Measurements from ENCODE around the gene RPL7A.
A peak's percentile ranks its signal among the peaks of the same experiment; 100 is the strongest.
"Not testable (repeated sequence)": the region's sequence is repeated elsewhere in the genome, so short reads cannot be mapped to it uniquely, and the experiment has no call there.

Gene RPL7A

DNA sequence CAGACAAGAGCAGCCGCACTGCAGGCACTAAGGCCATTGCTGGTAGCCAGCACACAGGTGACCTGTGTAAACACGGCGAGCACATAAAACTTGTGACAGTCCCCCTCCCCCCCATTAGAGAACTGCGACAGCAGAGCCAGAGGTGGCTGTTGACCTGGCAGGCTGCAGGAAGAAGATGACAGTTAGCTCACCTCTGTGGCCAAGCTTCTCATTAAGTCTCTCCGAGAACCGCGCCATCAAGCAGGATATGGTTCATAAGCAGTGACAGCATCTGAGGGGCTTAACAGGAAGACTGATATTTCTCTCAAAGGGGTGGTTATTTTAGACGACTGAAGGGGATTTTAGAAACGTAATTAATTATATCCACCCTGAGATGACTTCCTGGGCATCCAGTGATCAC is 22.7 kb downstream of the RPL7A start:
- no peak for DNase-seq

DNA sequence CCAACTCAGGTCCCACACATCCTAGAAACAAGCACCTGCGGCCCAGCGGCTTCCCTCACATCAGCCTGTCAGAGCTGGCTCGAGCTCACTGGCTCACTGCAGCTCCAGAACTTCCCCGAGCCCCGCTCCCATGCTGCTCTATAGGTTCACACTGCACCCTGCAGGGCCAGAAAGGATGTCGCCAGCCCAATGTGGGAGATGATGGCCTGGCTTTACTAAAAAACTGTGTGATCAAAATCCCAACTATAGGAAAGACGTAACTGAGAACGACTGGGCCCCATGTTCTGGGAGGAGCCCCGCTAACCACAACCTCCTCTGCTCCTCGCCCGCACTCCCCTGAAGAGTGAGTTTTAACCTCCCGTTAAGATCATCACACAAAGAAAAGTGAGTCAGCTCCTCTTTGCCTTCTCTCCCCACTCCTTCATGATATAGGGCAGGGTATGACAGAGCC is 23.3 kb downstream of the RPL7A start:
- DNase-seq = no peak

DNA sequence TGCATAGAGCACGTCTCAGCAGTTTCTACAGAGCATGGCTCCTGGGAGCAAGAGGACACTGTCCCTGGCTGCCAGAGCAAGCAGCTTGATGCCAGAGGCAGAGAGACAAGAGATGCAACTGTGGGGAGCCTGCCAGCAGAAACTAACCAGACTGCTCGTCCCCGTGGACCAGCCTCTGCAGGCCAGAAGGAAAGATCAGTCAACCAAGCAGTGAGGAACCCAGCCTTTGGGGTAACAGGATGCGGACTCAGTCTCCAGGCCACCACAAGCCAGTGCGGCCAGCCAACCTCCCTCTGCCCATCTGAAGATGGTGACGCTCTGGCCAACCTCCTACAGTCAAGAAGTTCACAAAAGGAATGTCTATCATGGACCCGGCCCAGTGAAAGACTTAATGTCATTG is 24.1 kb downstream of the RPL7A start:
- no peak for DNase-seq

DNA sequence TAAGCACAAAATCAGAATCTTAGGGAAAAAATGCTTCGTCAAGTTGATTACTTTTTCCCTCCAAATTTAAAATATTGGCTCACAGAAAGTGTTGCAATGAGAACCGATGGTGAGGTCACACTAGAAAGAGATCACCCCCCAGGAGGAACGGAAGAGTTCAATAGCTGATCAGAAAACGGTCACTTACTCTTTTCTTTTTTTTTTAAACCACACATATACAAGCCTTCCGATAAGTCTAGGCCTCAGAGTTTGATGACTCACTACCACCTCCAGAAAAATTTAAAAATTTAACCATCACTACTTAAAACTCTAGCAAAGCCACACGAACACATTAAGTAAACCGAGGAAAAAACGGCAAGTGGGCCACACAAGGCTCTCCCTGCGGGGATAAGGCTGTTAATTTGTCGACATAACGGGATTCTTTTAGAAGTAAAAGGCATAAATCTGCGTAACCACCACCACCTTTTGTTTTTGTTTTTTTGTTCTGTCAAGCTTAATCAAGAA is 26.6 kb downstream of the RPL7A start:
- peak in 1 of 2 experiments; percentile 38 for DNase-seq

DNA sequence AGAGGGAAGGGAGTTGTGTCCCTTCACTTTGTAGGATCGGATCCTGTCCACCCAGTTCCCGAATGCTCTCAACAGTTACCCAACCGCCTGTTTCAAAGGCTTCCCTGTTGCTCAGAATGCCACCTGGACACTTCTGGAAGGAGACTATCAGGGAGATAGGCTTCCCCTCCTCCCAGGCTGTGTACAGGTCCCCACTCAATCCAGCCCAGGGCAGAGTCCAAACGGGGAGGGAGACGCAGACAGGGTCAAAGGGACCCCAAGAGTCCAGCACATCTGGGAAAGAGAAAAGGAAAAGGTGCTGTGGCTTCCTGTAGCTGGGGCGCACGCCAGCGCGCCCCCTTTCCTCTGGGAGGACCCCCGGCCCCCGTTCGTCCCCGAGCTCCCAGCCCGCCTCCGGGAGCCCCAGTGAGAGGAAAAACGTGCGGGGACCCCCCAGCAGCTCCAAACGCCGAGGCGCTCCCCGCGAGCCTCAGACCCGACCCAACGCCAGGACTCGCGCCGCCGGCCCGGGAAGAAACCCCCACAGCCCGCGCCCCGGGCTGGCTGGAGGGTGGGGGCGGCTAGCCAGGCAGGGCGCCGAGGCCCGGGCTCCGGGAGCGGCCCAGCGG is 27.2 kb downstream of the RPL7A start:
- DNase-seq = peak in 1 of 2 experiments; percentile 61

DNA sequence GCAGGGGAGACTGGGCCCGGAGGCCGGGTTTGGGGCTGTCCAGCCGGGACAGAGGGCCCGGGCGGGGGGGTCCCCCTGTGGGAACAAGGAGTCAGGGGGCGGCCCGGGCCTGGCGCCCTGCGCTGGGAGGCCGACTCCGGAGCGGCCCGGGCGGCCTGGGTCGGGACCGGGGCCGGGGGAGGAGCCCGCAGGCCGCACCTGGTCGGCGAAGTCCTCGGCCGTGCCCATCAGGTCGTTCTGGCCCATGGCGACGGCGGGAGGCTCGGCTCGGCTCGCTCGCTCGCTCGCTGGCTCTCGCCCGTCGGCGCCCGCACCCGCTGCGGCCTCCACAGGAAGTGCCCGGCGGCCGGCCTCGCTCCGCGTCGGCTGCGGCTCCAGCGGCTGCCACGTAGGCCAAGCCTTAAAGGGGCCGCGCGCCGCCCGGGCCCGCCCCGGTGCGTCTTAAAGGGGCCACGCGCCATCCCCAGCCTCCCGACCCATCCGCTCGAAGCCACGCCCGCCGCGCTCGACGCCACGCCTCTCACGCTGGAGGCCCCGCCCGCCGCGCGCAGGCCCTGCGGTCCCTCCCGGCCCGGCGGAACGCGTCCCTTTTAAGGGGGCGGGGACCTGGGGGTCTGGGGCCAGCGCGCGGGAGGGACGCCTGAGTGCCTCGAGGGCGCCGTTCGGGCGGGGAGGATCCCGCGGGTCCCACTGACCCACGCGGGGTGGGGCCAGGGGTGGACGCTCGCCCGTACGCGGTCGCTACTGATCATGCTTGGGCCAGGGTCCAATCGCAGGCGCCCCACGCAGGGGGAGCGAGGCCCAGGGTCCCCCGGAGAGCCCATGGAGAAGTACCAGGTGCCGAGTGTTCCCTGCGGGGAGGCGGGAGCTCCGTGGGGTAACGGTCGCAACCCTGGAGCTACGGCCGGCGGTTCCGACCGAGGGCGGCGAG is 28.0 kb downstream of the RPL7A start, which contains the start of the genes STKLD1 and SURF4:
Gene STKLD1 (plus strand): TSS at position 643 of the 931 bp plus-strand sequence. CDS start 108 bp downstream, at position 751.
Gene SURF4 (minus strand): TSS at position 337 of the 931 bp plus-strand sequence. CDS start 91 bp downstream, at position 246.
- DNase-seq = peak; percentile 78 to 91

DNA sequence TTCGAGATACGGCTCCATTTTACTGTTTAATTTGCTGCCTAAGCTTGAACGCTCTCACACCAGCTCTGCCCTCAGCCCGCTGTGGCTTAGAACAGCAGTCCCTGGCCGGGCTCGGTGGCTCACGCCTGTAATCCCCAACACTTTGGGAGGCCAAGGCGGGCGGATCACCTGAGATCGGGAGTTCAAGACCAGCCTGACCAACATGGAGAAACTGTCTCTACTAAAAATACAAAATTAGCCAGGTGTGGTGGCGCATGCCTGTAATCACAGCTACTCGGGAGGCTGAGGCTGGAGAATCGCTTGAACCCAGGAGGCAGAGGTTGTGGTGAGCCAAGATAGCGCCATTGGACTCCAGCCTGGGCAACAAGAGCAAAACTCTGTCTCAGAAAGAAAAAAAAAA is 29.3 kb downstream of the RPL7A start:
- not testable (repeated sequence) for DNase-seq

DNA sequence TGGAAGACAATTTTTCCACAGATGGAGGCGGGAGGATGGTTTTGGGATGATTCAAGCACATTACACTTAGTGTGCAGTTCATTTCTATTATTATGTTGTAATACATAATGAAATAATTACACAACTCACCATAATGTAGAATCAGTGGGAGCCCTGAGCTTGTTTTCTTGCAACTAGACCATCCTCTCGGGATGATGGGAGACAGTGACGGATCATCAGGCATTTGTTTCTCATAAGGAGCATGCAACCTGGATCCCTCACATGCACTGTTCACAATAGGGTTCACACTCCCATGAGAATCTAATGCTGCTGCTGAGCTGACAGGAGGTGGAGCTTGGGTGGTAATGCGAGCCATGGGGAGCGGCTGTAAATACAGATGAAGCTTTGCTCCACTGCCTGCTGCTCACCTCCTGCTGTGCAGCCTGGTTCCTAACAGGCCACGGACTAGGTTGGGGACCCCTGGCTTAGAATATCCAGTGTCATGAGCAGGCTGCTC is 29.8 kb downstream of the RPL7A start:
- peak in 1 of 2 experiments; percentile 19 for DNase-seq

DNA sequence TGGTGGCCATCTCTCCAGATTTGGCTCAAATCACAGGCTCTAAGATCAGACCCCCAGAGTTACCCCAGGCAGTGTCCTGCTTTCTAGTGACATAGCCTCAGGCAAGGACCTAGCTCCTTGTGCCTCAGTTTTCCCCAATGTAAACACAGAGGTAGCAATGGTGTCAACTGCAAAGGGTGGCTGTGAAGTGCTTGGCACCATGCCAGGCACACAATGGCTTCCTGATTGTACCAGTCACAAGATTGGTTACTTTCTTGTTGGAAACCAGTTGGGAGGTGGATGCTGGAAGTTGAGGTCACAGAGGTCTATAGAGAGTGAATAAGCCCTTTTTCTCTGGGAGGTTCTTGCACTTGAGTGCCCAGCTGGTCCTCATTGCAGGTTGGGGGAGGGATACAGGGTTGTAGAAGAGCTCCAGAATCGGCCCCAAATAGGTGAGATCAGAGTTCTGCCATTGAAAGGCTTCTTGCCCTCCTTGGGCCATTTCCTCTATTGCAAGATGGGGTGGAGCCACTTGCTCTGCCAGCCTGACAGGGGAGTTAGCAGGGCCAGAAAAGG is 30.5 kb downstream of the RPL7A start:
- no peak for DNase-seq

DNA sequence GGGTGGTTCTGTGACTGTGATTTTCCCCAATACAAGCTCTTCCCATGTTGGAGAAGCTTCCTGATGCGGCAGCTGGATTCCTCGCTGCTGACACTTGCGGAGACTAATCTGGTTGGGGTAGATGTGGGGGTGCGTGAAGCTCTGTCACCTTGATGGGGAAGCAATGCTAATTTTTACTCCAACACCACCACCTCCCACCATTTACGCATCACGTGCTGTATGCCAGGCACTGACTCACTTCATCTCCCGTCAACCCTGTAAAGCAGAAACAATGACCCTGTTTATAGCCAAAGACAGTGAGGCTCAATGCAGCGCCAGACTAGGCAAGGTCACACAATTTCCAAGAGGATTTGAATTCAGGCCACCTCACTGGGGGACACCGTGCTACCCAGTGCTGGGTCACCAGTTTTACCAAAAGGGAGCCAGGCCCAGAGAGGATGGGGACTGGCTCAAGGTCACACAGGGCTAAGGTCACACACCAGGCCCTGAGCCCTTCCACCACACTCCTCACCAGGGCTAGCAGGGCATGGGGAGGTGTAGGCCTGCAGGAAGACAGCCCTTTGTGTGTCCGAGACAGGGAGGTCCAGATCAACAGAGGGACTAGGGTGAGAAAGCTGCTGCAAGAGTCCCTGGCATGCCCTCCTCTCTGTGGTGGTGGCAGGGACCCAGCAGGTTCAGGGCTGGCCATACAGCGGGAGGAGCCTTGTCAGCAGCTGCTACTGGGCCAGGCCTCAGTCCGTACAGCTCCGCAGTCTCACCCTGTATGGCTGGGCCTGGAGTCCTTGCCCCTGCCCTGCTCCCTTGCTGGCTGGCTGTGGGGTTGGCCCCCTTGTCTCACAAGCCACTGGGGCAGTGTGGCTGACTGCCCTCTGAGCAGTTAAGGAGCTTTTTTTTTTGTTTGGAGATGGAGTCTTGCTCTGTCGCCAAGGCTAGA is 31.4 kb downstream of the RPL7A start:
- no peak for DNase-seq

DNA sequence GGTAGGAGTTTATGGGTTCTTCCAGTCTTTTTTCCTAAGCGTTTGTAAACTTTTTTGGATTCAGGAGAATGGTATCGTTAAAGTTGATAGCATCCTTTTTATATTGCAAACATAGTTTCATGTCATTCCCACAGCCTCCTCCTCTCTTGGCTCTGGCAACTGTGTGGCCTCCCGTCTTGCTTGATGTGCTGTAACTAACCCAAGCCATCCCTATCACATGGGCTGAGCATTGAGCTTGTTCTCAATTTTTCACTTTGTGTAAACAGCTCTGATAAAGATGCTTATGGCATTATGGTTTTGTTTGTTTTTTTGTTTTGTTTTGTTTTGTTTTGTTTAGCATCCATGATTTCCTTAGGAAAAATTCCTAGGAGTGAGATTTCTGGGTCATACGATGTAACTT is 32.7 kb downstream of the RPL7A start:
- no peak for DNase-seq

DNA sequence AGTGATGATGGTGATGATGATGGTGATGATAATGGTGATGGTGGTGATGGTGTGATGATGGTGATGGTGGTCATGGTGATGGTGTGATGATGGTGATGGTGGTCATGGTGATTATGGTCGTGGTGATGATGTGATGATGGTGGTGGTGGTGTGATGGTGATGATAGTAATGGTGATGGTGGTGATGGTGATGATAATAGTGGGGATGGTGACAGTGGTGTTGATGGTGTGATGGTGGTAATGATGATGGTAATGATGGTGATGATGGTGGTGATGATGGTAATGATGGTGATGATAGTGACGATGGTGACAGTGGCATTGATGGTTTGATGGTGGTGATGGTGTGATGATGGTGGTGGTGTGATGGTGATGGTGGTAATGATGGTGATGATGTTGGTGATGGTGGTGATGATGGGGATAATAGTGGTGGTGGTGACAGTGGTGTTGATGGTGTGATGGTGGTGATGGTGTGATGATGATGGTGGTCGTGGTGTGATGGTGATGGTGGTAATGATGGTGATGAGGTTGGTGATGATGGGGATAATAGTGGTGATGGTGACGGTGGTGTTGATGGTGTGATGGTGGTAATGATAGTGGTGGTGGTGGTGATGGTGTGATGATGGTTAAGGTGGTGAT is 34.6 kb downstream of the RPL7A start:
- DNase-seq = no peak

DNA sequence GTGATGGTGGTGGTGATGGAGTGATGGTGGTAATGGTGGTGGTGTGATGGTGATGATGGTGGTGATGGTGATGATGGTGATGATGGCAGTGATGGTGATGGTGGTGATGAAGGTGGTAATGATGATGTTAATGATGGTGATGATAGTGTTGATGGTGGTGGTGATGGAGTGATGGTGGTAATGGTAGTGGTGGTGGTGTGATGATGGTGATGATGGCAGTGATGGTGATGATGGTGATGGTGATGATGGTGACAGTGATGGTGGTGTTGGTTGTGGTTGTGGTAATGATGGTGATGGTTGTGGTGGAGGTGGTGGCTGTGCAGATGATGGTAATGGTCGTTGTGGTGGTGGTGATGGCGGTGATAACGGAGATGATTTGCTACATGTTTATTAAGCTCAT is 35.4 kb downstream of the RPL7A start:
- no peak for DNase-seq

DNA sequence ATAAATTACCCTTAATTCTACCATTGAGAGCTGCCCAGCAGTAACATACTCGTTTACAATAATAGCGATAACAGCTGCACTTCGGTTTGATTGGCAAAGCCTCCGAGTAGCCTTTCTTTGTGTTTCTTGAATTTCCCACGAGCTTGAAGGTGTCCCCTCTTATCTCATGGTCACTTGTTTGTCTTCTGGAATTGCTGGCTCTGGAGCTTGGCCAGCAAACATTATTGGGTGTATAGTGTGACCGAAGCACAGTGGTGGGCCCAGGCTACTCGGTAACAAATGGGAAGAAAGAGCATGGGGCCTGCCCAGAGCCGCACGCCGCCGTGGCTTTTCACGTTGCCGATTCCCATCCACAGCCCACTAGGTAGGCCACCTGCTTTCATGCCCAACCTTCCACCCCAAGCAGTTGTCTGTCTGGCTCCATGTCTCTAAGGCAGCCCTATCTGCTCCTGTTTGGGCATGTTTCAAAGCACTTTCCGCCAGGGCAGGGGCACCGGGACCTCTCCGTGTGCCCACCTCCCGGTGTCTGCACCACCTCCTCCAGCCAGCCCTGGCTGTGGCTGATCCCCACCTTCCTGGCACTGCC is 36.8 kb downstream of the RPL7A start:
- DNase-seq = no peak

DNA sequence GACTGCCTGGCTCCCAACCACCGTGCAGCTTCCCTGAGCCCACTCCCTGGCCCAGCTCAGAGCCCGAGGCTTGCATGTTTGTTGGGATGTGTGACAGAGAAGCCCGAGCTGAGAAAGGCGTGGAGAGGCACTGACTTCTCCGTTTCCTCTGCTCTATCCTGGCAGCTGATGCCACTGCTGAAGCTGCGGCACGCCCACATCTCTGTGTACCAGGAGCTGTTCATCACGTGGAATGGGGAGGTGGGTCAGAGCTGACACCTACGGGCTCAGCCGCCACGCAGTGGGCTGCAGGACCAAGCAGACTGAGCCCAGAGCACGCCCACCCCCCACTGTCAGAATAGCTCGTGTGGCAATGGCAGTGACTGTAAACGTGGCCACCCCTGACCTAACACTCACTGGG is 37.4 kb downstream of the RPL7A start:
- no peak for DNase-seq

DNA sequence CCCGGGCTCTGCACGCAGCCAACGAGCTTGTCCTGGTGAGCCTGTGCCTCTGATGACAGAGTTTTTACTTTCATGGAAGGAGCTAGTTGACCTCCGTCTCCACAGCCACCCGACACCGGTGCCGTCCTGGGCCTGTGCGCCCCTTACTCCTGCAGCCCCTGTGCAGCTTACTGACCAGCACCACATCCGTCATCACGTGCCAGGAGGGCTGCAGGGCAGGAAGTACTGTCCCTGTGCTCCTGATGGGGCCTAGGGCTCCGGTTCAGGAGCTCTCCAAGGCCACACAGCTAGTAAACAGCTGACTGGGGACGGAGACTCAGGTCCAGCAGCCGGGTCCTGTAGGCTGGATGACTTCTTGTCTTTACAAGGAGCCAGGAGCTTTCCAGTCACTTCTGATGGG is 38.3 kb downstream of the RPL7A start:
- DNase-seq = no peak

DNA sequence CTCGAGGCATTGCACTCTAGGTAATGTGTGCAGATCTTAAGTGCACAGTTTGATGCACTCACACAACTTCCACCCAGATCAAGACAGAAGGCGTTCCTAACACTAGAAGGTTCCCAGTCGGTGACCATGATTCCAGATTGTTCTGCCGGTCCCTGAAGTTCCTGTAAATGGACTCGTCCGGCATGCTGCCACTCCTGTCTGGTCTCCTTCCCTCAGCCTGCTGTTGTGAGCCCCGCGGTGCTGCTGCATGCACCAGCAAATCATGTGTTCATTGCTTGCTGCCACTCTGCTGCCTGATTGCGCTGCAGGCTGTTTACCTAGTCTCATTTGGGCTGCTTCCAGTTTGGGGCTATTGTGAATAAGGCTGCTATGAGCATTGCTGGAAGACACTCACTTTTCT is 39.7 kb downstream of the RPL7A start:
- DNase-seq = no peak

DNA sequence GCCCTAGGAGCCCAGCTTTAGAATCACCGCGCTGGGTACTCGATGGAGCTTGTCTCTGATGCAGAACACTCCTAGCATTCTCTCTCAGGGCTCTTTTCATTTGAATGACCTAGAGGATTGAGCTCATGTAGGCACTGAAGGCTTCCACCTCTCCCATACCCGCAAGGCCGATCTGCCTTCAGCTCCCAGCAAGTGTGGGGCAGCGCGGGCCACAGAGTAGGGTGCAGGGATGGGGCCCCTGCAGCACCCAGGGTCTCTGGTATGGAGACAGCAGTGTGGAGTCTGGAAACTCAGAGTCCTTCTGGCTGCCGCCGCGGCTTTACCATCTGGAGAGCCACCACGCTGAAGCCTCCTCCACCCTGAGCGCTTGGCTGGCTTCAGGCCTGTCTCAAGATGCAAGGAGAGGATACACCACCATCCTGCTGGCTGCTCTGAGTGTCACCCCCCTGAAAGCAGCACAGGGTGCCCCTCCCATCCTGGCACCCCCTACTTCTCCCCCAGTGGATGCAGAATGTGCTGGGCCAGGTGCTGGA is 41.1 kb downstream of the RPL7A start:
- no peak for DNase-seq

DNA sequence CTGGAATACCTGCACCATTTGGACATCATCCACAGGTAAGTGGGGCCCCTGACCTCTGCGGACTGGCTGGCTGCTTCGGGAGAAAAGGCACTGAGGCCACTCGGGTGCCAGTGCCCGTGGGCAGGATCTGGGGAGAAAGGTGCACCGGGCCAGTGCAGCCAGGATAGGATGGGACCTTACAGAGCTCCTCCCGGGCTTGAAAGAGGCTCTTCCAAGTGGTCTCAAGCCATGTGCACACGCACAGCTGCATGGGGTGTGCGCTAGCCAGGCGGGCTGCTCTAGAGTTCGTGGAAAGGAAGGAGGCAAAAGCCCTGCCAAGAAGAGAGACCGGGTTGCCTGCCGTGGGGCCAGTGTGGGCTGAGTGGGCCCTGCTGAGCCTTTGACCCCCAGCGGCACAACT is 41.5 kb downstream of the RPL7A start:
- DNase-seq = no peak

DNA sequence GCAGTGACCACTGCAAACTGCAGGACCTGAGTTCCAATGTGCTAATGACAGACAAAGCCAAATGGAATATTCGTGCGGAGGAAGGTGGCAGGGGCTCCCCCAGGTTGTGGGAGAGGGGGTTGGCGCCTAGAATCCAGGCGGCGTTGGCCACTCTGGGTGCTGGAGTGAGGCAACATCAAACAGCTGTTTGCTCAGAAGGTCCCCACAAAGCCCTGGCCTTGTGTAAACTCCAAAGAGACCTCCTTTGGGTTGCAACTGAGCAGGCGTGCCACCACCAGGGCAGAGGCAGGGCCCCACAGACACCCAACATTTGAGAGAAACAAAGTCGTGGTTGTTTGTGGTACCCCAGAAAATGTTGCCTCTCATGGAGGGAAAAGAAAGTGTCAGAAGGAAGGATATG is 42.7 kb downstream of the RPL7A start:
- DNase-seq = no peak

DNA sequence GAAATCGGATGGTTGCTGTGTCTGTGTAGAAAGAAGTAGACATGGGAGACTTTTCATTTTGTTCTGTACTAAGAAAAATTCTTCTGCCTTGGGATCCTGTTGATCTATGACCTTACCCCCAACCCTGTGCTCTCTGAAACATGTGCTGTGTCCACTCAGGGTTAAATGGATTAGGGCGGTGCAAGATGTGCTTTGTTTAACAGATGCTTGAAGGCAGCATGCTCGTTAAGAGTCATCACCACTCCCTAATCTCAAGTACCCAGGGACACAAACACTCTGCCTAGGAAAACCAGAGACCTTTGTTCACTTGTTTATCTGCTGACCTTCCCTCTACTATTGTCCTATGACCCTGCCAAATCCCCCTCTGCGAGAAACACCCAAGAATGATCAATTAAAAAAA is 43.4 kb downstream of the RPL7A start:
- not testable (repeated sequence) for DNase-seq

Data from SW 1271 (cell line).